Measurements from ENCODE around the gene YIPF2. TPM values are rescaled to one million over a fixed set of nuclear protein-coding genes. Genes with fewer than 3 reads are reported as not detected.

YIPF2 gene
- total RNA-seq, 2 donors from 2014 or later, result 55.6 to 62.6 TPM

DNA sequence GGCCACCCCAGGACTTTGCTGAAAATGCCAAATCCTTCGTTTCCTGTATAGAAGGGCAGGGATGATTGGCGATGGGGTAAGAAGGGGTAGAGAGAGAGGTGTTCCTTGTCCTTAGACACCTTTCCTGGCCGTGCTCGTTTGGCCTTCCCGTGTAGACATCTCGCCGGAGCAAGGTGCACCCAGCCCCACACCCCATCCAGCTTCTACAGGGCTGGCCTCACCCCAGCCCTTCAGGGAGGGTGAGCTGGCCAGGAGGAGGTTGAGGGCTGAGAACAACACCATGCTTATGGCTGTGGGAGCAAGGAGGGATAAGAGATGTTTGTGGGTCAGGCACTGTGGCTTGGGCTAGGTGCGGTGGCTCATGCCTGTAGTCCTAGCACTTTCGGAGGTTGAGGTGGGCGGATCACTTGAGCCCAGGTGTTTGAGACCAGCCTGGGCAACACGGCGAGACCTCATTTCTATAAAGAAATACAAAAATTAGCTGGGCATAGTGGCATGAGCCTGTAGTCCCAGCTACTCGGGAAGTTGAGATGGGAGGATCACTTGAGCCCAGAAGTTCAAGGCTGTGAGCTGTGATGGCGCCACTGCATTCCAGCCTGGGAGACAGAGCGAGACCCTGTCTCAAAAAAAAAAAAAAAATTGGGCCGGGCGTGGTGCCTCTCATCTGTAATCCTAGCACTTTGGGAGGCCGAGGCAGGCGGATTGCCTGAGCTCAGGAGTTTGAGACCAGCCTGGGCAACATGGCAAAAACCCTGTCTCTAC, 47.9 kb upstream of the YIPF2 start:
- H3K4me1 Mint-ChIP-seq, result peaks cover 19% of the 10 kb centered on the region
- Histone ChIP-seq H3K4me1 (ENCODE audit: control insufficient read depth, insufficient read depth, low read length) (no peaks in the 10 kb centered on the region), H3K9me3 (ENCODE audit: control insufficient read depth, low read length) (no peaks in the 10 kb centered on the region), H3K27ac (ENCODE audit: low read depth, low read length) (no peak overlapping the region), H3K27me3 (ENCODE audit: control insufficient read depth, insufficient read depth, low read length, poor library complexity, severe bottlenecking) (no peaks in the 10 kb centered on the region), H3K9ac (ENCODE audit: extremely low read depth, low read length, poor library complexity, severe bottlenecking) (no peak overlapping the region), H3K36me3 (ENCODE audit: control insufficient read depth, insufficient read depth, low read length) (peaks cover 35% of the 10 kb centered on the region), H3K4me3 (ENCODE audit: low read length) (no peak overlapping the region)
- no peak for DNase-seq
- H3K36me3 Mint-ChIP-seq (ENCODE audit: low read depth), result peaks cover 41% of the 10 kb centered on the region
- H3K4me3 Mint-ChIP-seq, result no peak overlapping the region
- H3K27me3 Mint-ChIP-seq (ENCODE audit: insufficient read depth), result no peaks in the 10 kb centered on the region
- 95 to 97% methylated on average over 13 to 16 of the region's 19 CpGs for WGBS, 2 experiments (ENCODE audit: insufficient coverage in 1 of 2, insufficient read length in 1 of 2)
- TF ChIP-seq, protein P1, sequence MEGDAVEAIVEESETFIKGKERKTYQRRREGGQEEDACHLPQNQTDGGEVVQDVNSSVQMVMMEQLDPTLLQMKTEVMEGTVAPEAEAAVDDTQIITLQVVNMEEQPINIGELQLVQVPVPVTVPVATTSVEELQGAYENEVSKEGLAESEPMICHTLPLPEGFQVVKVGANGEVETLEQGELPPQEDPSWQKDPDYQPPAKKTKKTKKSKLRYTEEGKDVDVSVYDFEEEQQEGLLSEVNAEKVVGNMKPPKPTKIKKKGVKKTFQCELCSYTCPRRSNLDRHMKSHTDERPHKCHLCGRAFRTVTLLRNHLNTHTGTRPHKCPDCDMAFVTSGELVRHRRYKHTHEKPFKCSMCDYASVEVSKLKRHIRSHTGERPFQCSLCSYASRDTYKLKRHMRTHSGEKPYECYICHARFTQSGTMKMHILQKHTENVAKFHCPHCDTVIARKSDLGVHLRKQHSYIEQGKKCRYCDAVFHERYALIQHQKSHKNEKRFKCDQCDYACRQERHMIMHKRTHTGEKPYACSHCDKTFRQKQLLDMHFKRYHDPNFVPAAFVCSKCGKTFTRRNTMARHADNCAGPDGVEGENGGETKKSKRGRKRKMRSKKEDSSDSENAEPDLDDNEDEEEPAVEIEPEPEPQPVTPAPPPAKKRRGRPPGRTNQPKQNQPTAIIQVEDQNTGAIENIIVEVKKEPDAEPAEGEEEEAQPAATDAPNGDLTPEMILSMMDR (conservative IDR thresholded peaks at IDR 0.05), result no peak
- no peaks in the 10 kb centered on the region for H3K9me3 Mint-ChIP-seq
- peak overlapping the region; percentile 85 for H3K27ac Mint-ChIP-seq

DNA sequence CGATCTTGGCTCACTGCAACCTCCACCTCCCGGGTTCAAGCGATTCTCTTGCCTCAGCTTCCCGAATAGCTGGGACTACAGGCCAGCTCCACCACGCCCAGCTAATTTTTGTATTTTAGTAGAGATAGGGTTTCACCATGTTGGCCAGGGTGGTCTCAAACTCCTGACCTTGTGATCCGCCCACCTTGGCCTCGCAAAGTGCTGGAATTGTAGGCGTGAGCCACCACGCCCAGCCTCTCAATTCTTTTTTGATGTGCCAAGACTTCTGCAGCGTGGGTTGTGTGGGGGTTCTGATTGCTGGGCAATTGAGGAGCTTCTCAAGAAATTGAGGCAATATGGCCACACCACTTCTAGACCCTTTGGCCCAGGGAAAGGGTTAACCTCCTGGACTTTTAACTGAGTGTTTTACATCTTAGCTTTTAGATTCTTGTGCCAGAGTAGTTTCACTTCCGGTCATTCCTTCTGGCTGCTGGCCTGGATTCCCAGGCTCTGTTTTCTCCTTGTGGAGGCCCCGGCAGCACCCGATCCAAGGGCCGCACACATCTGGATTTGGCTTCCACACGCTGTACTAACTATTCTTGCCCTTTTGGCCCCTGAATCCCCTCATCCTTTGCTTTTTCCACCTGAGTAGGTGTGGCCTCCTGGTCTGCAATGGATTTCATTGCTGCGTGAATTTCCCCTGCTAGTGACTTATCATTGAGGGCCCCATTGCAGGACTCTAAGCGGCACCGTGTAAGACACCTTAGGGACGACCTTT, 47.1 kb upstream of the YIPF2 start:
- H3K9ac ChIP-seq (ENCODE audit: extremely low read depth, low read length, poor library complexity, severe bottlenecking), result no peak overlapping the region
- H3K4me3 ChIP-seq (ENCODE audit: low read length), result no peak overlapping the region
- Mint-ChIP-seq H3K27me3 (ENCODE audit: insufficient read depth) (no peaks in the 10 kb centered on the region), H3K4me1 (peaks cover 13% of the 10 kb centered on the region), H3K9me3 (no peaks in the 10 kb centered on the region), H3K4me3 (no peak overlapping the region), H3K36me3 (ENCODE audit: low read depth) (peaks cover 41% of the 10 kb centered on the region), H3K27ac (peak overlapping the region; percentile 85)
- no peak for DNase-seq
- no peaks in the 10 kb centered on the region for H3K9me3 ChIP-seq (ENCODE audit: control insufficient read depth, low read length)
- H3K27ac ChIP-seq (ENCODE audit: low read depth, low read length), result no peak overlapping the region
- H3K36me3 ChIP-seq (ENCODE audit: control insufficient read depth, insufficient read depth, low read length), result peaks cover 30% of the 10 kb centered on the region
- H3K27me3 ChIP-seq (ENCODE audit: control insufficient read depth, insufficient read depth, low read length, poor library complexity, severe bottlenecking), result no peaks in the 10 kb centered on the region
- TF ChIP-seq, protein P1 (conservative IDR thresholded peaks at IDR 0.05), result no peak
- no peaks in the 10 kb centered on the region for H3K4me1 ChIP-seq (ENCODE audit: control insufficient read depth, insufficient read depth, low read length)
- WGBS, 2 experiments (ENCODE audit: insufficient coverage in 1 of 2, insufficient read length in 1 of 2), result 93 to 96% methylated on average over 19 of the region's 19 CpGs

DNA sequence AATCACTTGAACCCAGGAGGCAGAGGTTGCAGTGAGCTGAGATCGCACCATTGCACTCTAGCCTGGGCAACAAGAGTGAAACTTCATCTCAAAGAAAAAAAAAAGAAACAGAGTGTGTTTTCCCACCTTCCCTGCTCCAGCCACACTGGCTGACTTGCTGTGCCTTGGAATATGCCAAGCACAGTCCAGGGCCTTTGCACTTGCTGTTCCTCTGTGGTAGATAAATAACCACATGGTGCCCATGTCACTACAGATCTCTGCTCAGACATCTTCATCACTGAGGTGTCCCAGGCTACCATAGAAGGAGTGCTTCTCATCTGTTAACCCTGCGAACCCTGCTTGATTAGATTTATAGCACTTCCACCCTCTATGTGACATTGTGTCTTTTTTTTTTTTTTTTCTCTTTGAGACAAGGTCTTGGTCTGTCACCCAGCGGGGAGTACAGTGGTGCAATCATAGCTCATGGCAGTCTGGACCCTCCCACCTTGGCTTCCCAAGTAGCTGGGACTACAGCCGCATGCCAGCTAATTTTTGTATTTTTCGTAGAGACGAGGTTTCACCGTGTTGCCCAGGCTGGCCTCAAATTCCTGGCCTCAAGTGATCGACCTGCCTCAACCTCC, 42.8 kb upstream of the YIPF2 start:
- no peak for DNase-seq
- Histone ChIP-seq H3K27ac (ENCODE audit: low read depth, low read length) (no peak overlapping the region), H3K27me3 (ENCODE audit: control insufficient read depth, insufficient read depth, low read length, poor library complexity, severe bottlenecking) (no peaks in the 10 kb centered on the region), H3K9me3 (ENCODE audit: control insufficient read depth, low read length) (no peaks in the 10 kb centered on the region), H3K4me1 (ENCODE audit: control insufficient read depth, insufficient read depth, low read length) (no peaks in the 10 kb centered on the region), H3K4me3 (ENCODE audit: low read length) (no peak overlapping the region), H3K9ac (ENCODE audit: extremely low read depth, low read length, poor library complexity, severe bottlenecking) (no peak overlapping the region), H3K36me3 (ENCODE audit: control insufficient read depth, insufficient read depth, low read length) (peaks cover 10% of the 10 kb centered on the region)
- WGBS, 2 experiments (ENCODE audit: insufficient coverage in 1 of 2, insufficient read length in 1 of 2), result 85 to 94% methylated on average over 3 to 8 of the region's 8 CpGs
- Mint-ChIP-seq H3K27me3 (ENCODE audit: insufficient read depth) (no peaks in the 10 kb centered on the region), H3K36me3 (ENCODE audit: low read depth) (peaks cover 29% of the 10 kb centered on the region), H3K27ac (peak overlapping the region; percentile 19), H3K4me1 (peaks cover 18% of the 10 kb centered on the region), H3K4me3 (no peak overlapping the region), H3K9me3 (no peaks in the 10 kb centered on the region)
- TF ChIP-seq, protein P1 (conservative IDR thresholded peaks at IDR 0.05), result no peak
